SK-N-SH (cell line): ENCODE results near the gene ADAMTS7.

Source experiments
- CTCF ChIP-seq: fragments of 200-600 bp; sonication (generic); IDR thresholded peaks from 2 replicates; pipeline ENCODE4 v1.6.1; 2017; ENCODE audit warnings: antibody characterized with exemption, mild to moderate bottlenecking, moderate library complexity
- EP300 ChIP-seq, 2 experiments: IDR thresholded peaks; 2 replicates each; pipeline versions ENCODE4 v1.4.0 to v1.6.1; 2012; ENCODE audit warnings: borderline replicate concordance in 1 of 2, low read depth in 1 of 2, low read length in 1 of 2
- GABPA ChIP-seq: IDR thresholded peaks from 2 replicates; pipeline ENCODE4 v1.4.0; 2012; ENCODE audit warnings: low read depth, mild to moderate bottlenecking
- NRF1 ChIP-seq: IDR thresholded peaks from 2 replicates; pipeline ENCODE4 v1.6.1; 2012; ENCODE audit warnings: low read depth, mild to moderate bottlenecking, low read length
- USF1 ChIP-seq: IDR thresholded peaks from 2 replicates; pipeline ENCODE4 v1.4.0; 2012; ENCODE audit warnings: low read depth, borderline replicate concordance
- USF2 ChIP-seq: fragments of 150-350 bp; IDR thresholded peaks from 2 replicates; pipeline ENCODE4 v1.6.1; 2017; ENCODE audit warnings: antibody characterized with exemption, low read length, low read depth, borderline replicate concordance

GRCh38 chr15:78749831-78750230 is 61.4 kb downstream of the ADAMTS7 start:
- no peak for TF ChIP-seq NRF1
- TF ChIP-seq USF2 = no peak
- TF ChIP-seq GABPA = no peak
- no peak for TF ChIP-seq EP300 (IDR thresholded peaks at IDR 0.05; ENCODE audit: borderline replicate concordance in 1 of 2, low read depth in 1 of 2, low read length in 1 of 2)
- TF ChIP-seq USF1 = no peak
- TF ChIP-seq CTCF = no peak
